ENCODE results near the gene POLR3F.

DNA sequence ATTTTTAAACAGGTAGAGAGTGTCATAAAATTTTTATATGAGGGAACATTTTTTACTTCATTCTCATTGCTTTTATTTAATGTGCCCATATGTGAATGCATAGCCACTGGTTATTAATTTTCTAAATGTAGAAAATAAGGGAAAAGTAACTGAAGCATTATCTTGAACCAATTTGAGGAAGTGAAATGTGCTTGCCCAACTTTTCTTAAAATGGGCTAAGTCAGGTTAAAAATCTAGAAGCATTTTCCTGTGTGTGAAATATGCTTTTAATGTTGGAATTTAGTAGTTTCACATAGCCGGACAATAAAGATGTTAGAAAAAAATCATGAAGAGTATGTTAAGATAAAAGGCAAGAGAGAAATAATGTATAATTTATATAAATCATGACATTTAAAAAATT lies 44.4 kb downstream of the POLR3F start:
- TF ChIP-seq EP300 (IDR thresholded peaks at IDR 0.05; ENCODE audit: borderline replicate concordance): no peak
- TF ChIP-seq CREB1 (IDR thresholded peaks at IDR 0.05; ENCODE audit: low read depth): no peak
- no peak for TF ChIP-seq ZBTB7A (IDR thresholded peaks at IDR 0.05; ENCODE audit: low read depth)
- TF ChIP-seq YY1 (IDR thresholded peaks at IDR 0.05; ENCODE audit: low read depth): no peak
- TF ChIP-seq RAD21 (IDR thresholded peaks at IDR 0.05; ENCODE audit: low read depth): no peak
- TF ChIP-seq CEBPB (IDR thresholded peaks at IDR 0.05): no peak
- no peak for TF ChIP-seq TAF1 (IDR thresholded peaks at IDR 0.05; ENCODE audit: low read depth)
- TF ChIP-seq, protein P1, sequence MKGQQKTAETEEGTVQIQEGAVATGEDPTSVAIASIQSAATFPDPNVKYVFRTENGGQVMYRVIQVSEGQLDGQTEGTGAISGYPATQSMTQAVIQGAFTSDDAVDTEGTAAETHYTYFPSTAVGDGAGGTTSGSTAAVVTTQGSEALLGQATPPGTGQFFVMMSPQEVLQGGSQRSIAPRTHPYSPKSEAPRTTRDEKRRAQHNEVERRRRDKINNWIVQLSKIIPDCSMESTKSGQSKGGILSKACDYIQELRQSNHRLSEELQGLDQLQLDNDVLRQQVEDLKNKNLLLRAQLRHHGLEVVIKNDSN (IDR thresholded peaks at IDR 0.05): no peak
- TF ChIP-seq TEAD4 (IDR thresholded peaks at IDR 0.05): no peak
- TF ChIP-seq FOXM1 (IDR thresholded peaks at IDR 0.05; ENCODE audit: borderline replicate concordance, low read depth): no peak
- no peak for TF ChIP-seq NFIC (IDR thresholded peaks at IDR 0.05)
- no peak for TF ChIP-seq REST (IDR thresholded peaks at IDR 0.05; ENCODE audit: low read depth)

Measured in Ishikawa (cell line).